GM12874 (cell line): Measurements from ENCODE around the gene GAS2L1.

Experiments used
- CTCF ChIP-seq: IDR thresholded peaks from 2 replicates; pipeline ENCODE4 v1.5.1; 2011; ENCODE audit warnings: low read depth, mild to moderate bottlenecking, control low read depth, low read length, moderate library complexity; ENCODE audit not compliant: insufficient read depth

Gene GAS2L1

GRCh38 chr22:29351042-29351441 lies 44.6 kb downstream of the GAS2L1 start:
- no peak for TF ChIP-seq CTCF

- TF ChIP-seq CTCF, result no peak
Measured at GRCh38 chr22:29351891-29352290, 45.4 kb downstream of the GAS2L1 start.

- TF ChIP-seq CTCF, result no peak
Measured at GRCh38 chr22:29352778-29353177, 46.3 kb downstream of the GAS2L1 start.

GRCh38 chr22:29353286-29353685 lies 46.8 kb downstream of the GAS2L1 start:
- no peak for TF ChIP-seq CTCF

GRCh38 chr22:29353860-29354259 lies 47.4 kb downstream of the GAS2L1 start:
- TF ChIP-seq CTCF, result no peak

- TF ChIP-seq CTCF, result 0 out of 2 replicates have a peak, but pooled peaks have one; percentile 11
Measured at GRCh38 chr22:29359469-29359868, 53.0 kb downstream of the GAS2L1 start.
